SJCRH30 (cell line): Measurements from ENCODE around the gene NEDD1. TPM values are rescaled to one million over a fixed set of nuclear protein-coding genes. Genes with fewer than 3 reads are reported as not detected.
A peak's percentile ranks its signal among the peaks of the same experiment; 100 is the strongest.

ENCODE experiments used
- DNase-seq, 2 experiments: peaks; one replicate each; pipeline ENCODE4 v3.0.0-alpha.2; 2015 to 2020
- H3K27ac ChIP-seq: fragments of 250-450 bp; sonication (Bioruptor Pico); 2 replicates; pipeline ENCODE4 v1.5.1; 2020; ENCODE audit warnings: mild to moderate bottlenecking, moderate library complexity
- H3K27me3 ChIP-seq: fragments of 250-450 bp; sonication (Bioruptor Pico); 2 replicates; pipeline ENCODE4 v1.5.1; 2020; ENCODE audit warnings: mild to moderate bottlenecking, moderate library complexity
- H3K36me3 ChIP-seq: fragments of 250-450 bp; sonication (Bioruptor Pico); 2 replicates; pipeline ENCODE4 v1.5.1; 2020; ENCODE audit warnings: mild to moderate bottlenecking, moderate library complexity
- H3K4me1 ChIP-seq: fragments of 250-450 bp; sonication (Bioruptor Pico); 2 replicates; pipeline ENCODE4 v1.5.1; 2020; ENCODE audit warnings: mild to moderate bottlenecking, moderate library complexity
- H3K4me3 ChIP-seq: fragments of 250-450 bp; sonication (Bioruptor Pico); 2 replicates; pipeline ENCODE4 v1.5.1; 2020; ENCODE audit warnings: mild to moderate bottlenecking, moderate library complexity
- H3K9me3 ChIP-seq: fragments of 250-450 bp; sonication (Bioruptor Pico); replicated peaks from 2 replicates; pipeline ENCODE4 v1.5.1; 2020; ENCODE audit warnings: mild to moderate bottlenecking, moderate library complexity
- total RNA-seq: library from RNA; depleted of rRNA; stranded (reverse); fragments of >200 nt; shearing (Covaris generic); gene quantifications from 2 replicates; pipeline ENCODE4 v1.2.3, GENCODE V29; 2014

The NEDD1 gene
- total RNA-seq, 1 experiment from 2014 or later: 54.1 TPM

DNA sequence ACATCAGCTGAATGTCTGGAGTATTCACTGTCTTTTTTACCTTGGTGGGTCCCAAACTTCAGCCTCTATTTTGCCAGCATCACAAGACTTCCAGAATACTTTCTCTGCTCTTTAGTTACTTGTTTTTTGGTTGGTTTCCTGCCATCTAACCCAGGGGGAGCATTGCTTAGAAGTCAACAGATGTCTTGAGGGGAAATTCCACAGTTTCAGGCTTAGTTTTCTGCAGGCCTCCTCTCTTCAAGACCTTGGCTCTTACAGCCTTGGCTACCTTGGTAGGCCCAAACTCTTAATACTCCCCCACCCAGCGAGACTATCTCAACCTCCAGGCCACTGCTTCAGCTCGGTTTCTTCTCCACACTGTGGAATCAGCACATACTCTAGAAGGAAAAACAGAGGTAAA lies 41.7 kb downstream of the NEDD1 start:
- H3K9me3 ChIP-seq: no peaks in the 10 kb centered on the region
- peaks cover 48% of the 10 kb centered on the region for H3K36me3 ChIP-seq
- no peaks in the 10 kb centered on the region for H3K27me3 ChIP-seq
- no peaks in the 10 kb centered on the region for H3K4me1 ChIP-seq
- no peak overlapping the region for H3K4me3 ChIP-seq
- no peak for DNase-seq
- H3K27ac ChIP-seq: no peak overlapping the region

DNA sequence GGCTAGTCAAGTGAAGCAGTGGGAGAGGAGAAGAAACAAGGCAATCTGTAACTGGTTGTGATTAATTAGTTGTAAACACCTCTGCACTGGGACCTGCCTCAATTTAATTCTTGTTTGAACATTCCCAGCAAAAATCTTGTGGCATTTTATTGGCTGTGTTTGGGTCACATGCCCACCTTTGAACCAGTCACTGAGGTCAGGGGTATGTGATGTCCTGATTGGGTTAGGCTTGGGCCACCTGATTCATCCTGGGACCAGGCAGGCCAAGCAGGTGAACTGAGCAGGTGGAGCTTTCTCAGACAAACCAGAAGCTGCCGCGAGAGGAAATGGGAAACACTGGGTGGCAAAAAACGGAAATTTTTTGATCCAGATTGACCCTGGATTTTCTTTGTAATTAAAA lies 72.5 kb downstream of the NEDD1 start:
- no peak overlapping the region for H3K4me3 ChIP-seq
- H3K36me3 ChIP-seq: no peaks in the 10 kb centered on the region
- H3K9me3 ChIP-seq: no peaks in the 10 kb centered on the region
- H3K27ac ChIP-seq: no peak overlapping the region
- no peaks in the 10 kb centered on the region for H3K4me1 ChIP-seq
- DNase-seq: no peak
- H3K27me3 ChIP-seq: no peaks in the 10 kb centered on the region

DNA sequence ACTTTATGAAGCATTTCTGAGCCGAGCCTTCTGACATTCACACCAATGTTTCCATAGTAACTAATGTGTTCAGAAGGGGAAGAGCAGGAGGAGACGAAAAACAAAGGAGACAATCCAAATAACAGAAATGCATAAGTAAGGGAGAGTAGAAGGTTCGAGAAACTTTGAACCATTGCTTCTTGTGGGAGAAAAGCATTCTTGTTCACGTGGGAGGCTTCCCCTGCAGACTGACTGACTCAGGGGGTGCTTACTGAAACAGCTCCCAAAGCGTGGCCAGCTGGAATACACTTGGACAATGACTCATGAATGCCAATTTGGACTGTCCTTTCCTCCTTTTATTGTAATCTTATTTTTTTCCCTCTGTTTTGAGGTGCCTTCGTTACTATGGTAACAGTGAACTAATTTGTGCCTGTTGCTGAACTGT lies 73.9 kb downstream of the NEDD1 start:
- Histone ChIP-seq H3K27me3 (no peaks in the 10 kb centered on the region), H3K4me1 (no peaks in the 10 kb centered on the region), H3K27ac (no peak overlapping the region), H3K9me3 (no peaks in the 10 kb centered on the region), H3K4me3 (no peak overlapping the region), H3K36me3 (no peaks in the 10 kb centered on the region)
- DNase-seq: no peak

DNA sequence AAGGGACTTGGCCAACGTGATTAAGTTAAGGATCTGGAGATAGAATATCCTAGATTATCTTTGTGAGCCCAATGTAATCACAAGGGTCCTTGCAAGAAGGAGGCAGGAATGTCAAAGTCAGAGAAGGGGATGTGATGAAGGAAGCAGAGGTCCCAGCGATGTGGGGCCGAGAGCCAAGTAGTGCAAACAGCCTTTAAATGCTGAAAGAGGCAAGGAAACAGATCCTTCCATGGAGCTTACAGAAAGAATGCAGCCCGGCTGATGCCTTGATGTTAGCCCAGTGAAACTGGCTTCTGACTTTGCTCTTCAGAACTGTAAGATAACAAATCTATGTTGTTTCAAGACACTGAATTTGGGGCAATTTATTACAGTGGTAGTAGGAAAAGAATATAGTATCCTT lies 74.9 kb downstream of the NEDD1 start:
- no peak overlapping the region for H3K27ac ChIP-seq

DNA sequence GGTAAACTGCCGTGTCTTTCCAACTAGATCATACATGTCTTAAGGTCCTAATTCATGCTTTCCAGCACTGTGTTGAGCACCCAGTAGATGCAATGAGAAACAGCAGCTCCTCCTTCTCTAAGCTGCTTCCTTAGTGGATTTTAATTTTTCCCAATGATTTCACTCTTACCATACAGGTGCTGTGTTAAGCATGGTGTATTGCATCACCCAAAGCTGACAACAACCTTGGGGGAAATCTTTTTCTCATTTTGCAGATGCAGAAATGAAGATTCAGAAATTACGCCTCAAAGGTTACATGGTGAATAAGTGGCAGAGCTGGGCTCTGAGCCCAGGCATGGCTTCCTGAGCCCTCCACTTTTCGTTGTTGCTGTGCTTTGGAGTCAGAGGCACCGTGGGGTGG lies 75.6 kb downstream of the NEDD1 start:
- no peaks in the 10 kb centered on the region for H3K9me3 ChIP-seq
- DNase-seq: no peak
- H3K36me3 ChIP-seq: no peaks in the 10 kb centered on the region
- H3K4me1 ChIP-seq: no peaks in the 10 kb centered on the region
- no peak overlapping the region for H3K4me3 ChIP-seq
- H3K27me3 ChIP-seq: no peaks in the 10 kb centered on the region
- no peak overlapping the region for H3K27ac ChIP-seq

More for the DNA sequence above, 74.9 kb downstream of the NEDD1 start:
- Histone ChIP-seq H3K9me3 (no peaks in the 10 kb centered on the region), H3K27me3 (no peaks in the 10 kb centered on the region), H3K4me3 (no peak overlapping the region), H3K36me3 (no peaks in the 10 kb centered on the region), H3K4me1 (no peaks in the 10 kb centered on the region)
- no peak for DNase-seq

DNA sequence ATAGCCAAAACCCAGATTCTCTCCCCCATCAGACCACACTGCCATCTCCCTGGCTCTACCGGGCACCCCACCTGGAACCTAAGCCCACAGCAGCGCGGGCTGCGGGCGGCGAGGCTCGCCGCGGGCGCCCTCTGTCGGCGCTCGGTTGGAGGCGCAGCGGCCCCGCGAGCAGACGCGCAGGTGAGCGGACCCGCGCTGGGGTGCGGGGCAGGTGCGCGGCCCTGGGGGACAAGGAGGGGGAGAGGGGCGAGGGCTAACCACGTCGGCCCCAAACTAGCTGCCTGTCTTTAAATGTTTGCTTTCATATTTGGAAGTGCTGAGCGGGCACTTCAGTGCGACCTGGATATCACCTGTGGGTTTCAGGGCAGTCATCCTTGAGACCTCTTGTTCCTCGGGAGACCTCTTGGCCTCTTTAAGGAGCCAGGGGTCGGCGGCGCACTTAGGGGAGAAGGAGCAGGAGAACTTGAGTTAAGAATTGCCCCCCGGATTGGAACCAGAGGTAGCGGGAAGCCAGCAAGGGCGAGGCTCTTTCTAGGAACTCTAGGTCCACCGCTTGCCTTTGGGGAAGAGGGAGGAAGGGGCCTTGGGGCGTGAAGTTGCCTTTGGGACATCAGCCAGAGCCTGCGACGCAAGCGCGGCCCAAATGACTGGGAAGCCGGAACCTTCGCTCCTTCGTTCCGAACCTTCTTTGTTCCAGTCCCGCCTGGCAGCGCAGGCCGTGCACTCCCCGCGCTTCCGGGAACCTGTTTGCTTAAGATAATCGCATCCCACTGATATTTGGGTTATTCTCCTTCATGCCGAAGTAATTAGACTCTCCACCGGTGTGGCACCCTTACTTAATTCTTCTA lies 78.7 kb downstream of the NEDD1 start:
- Histone ChIP-seq H3K4me3 (no peak overlapping the region), H3K27ac (no peak overlapping the region), H3K36me3 (no peaks in the 10 kb centered on the region), H3K4me1 (no peaks in the 10 kb centered on the region), H3K9me3 (no peaks in the 10 kb centered on the region), H3K27me3 (no peaks in the 10 kb centered on the region)
- no peak for DNase-seq

DNA sequence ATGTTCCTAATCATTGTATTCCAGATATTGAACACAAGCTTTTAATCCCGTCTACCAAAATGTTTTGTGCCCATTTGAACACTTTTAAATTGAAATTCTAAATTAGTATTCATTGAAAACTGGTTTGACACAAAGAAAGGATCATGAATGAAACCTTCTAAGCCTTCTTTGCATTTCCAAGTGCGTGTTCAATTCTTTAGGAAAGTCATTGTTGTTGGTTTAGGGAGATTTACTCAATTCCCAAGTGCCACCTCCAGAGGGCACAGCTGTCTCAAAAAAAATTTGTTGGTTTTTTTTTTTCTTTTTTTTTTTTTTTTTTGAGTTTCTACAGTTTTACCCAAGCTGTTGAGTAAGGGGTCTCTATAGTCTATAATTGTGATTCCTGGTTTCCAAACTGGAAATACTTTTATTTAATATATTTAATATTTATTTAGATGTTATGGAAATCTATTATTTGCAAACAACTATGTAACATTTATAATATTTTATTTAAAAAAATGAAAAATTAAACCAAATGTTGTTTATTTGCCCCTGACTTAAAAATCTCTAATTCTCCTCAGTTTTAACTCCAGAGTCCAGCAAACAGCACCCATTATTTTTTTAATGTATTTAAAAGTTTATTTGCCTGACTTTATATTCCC lies 79.9 kb downstream of the NEDD1 start:
- Histone ChIP-seq H3K4me1 (no peaks in the 10 kb centered on the region), H3K4me3 (no peak overlapping the region), H3K36me3 (no peaks in the 10 kb centered on the region), H3K27ac (no peak overlapping the region), H3K9me3 (no peaks in the 10 kb centered on the region), H3K27me3 (no peaks in the 10 kb centered on the region)
- peak in 1 of 2 experiments; percentile 38 for DNase-seq

DNA sequence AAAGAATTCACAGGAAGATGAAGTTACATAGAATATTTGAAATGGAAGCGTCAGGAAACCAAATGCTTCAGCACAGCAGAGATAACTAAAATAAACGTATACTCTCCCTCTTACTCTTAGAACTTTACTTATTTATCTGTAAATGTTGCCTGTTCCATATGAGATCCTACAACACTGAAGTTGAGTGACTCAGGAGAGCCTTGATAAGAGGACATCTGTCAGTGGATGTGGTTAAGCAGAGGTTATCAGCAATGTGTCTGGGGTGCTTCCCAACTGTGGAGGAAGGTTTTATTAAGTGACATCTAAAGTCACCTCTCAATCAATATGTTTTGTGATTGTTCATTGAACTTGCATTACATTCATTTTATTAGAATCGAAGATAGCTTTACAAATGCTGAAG lies 81.9 kb downstream of the NEDD1 start:
- Histone ChIP-seq H3K4me3 (no peak overlapping the region), H3K36me3 (no peaks in the 10 kb centered on the region), H3K4me1 (no peaks in the 10 kb centered on the region), H3K27ac (no peak overlapping the region), H3K9me3 (no peaks in the 10 kb centered on the region), H3K27me3 (peaks cover 4% of the 10 kb centered on the region; the same call in 1 of the 2 replicates)
- DNase-seq: no peak

DNA sequence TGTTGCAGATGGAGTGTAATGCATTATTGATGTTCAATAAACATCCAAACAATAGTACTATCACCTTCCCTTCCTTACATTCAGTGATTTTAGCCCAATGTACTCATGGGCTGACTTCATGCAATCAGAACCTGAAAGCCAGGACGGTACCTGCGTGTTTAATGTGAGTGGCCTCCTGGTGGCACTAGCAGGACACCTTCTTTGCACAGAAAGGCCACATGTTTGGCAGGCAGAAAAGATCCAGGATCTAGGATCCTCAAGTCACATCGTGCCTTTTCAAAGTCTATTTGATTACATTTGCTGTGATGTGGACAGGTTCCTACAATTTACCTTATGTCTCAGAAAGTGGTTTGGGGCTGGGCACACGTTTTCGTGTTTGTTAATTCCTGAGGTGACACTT lies 82.9 kb downstream of the NEDD1 start:
- peak; percentile 9 to 39 for DNase-seq

DNA sequence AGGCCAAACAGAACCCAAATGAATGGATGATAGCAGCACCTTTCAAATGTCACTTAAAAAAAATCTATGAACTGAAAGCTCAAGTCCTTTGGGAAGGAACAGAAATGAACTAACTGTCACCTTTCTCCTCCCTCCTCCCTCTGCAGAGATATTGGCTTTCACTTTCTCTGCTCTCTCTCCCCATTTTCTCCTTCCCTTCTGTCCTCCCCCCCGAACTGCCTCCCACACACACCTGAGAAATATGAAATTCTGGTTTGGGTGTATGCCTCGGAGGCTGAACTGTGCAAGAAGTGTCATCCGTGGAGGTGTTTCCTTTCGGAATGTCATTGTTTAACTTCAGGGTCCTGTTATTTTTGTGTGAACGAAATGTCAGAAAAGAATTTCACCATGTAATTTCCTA lies 87.8 kb downstream of the NEDD1 start:
- DNase-seq: no peak
- H3K9me3 ChIP-seq: no peaks in the 10 kb centered on the region
- no peak overlapping the region for H3K27ac ChIP-seq
- H3K4me3 ChIP-seq: no peak overlapping the region
- peaks cover 5% of the 10 kb centered on the region; the same call in 1 of the 2 replicates for H3K27me3 ChIP-seq
- no peaks in the 10 kb centered on the region for H3K4me1 ChIP-seq
- no peaks in the 10 kb centered on the region for H3K36me3 ChIP-seq

More for the DNA sequence above, 82.9 kb downstream of the NEDD1 start:
- no peak overlapping the region for H3K4me3 ChIP-seq
- H3K4me1 ChIP-seq: no peaks in the 10 kb centered on the region
- no peaks in the 10 kb centered on the region for H3K9me3 ChIP-seq
- H3K27ac ChIP-seq: no peak overlapping the region
- no peaks in the 10 kb centered on the region for H3K36me3 ChIP-seq
- peaks cover 5% of the 10 kb centered on the region; the same call in 1 of the 2 replicates for H3K27me3 ChIP-seq

DNA sequence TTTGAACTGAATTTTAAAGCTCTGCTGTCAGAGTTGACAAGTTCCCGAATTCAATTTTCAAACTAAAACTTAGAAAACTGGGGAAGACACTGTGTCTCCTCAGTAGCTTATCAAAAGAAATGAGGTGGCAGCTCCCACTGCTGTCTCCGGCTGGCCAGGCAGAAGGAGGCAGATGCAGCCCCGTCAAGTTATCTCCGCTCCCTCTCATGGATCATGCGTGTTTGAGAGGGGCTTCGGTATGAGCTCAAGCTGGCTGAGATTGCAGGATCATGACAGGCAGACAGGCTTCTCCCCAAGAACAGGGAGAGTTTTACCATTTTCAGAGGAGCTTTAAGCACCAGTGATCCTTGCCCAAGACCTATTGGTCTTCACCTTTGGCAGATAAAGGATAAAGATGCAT lies 88.8 kb downstream of the NEDD1 start:
- no peak overlapping the region for H3K27ac ChIP-seq
- no peak overlapping the region for H3K4me3 ChIP-seq
- H3K4me1 ChIP-seq: no peaks in the 10 kb centered on the region
- H3K27me3 ChIP-seq: peaks cover 5% of the 10 kb centered on the region; the same call in 1 of the 2 replicates
- no peaks in the 10 kb centered on the region for H3K36me3 ChIP-seq
- DNase-seq: no peak
- no peaks in the 10 kb centered on the region for H3K9me3 ChIP-seq

DNA sequence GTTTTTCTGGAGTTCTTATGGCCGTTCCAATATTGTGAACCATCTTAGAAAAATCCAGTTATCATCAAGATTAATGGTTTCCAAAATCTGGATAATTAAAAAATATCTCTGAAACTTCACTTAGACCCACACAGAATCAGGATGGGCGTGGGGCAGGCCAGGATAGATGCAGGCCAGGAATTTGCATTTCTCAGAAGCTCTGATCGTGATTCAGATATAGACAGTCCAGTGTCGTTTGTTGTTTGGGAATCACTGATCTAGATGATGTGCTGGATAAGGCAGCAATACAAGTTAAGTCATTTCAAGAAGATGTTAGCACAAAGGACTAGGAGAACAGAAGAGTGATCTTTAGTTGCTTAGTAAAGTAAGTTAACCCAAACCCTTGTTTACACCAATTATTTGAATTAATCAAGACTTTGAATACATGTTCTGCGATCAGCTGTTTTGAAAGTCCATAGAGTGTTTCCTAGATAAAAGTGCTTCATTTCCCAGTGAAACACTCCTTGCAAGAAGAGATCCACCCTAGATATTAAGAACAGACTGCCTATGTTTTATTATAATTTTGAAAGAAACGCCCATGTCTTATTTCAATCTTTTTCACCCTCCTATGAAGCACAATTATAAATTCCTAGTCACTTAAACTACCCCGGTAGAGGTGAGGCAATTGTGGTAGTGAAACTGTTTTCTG lies 90.9 kb downstream of the NEDD1 start:
- Histone ChIP-seq H3K4me3 (no peak overlapping the region), H3K27ac (no peak overlapping the region), H3K9me3 (no peaks in the 10 kb centered on the region), H3K27me3 (peaks cover 5% of the 10 kb centered on the region; the same call in 1 of the 2 replicates), H3K4me1 (no peaks in the 10 kb centered on the region), H3K36me3 (no peaks in the 10 kb centered on the region)
- DNase-seq: no peak

DNA sequence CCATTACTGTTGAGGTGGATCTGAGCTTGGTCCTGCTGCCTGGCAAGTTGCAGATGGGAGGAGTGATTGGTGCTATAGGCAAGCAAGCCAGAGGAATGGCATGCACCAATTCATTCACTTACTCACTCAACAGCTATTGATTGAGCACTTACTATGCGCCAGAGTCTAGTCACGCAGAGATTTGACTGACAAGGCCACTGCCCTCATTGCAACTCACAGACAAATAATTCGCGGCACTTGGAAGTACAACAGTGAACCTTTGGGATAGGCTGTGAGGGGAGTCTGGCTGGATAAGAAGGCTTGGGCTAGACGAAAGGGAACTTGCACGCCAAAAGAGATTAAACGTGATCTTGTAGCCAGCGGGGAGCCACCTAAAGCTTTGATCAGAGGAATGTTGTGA lies 96.2 kb downstream of the NEDD1 start:
- H3K36me3 ChIP-seq: no peaks in the 10 kb centered on the region
- H3K9me3 ChIP-seq: no peaks in the 10 kb centered on the region
- H3K4me3 ChIP-seq: no peak overlapping the region
- H3K4me1 ChIP-seq: no peaks in the 10 kb centered on the region
- H3K27me3 ChIP-seq: no peaks in the 10 kb centered on the region
- H3K27ac ChIP-seq: no peak overlapping the region
- no peak for DNase-seq
